Suprapubic skin (tissue), 4 donors: ENCODE measurements around the gene C2CD5. TPM values are rescaled to one million over a fixed set of nuclear protein-coding genes. Genes with fewer than 3 reads are reported as not detected.
A peak's percentile ranks its signal among the peaks of the same experiment; 100 is the strongest.

Experiments
- DNase-seq, 2 donors: peaks; one replicate each; pipeline ENCODE4 v3.0.0-alpha.2; 2019; ENCODE audit warnings: low spot score in 2 of 2
- H3K27ac ChIP-seq: fragments of 200-600 bp; sonication (generic); one replicate; pipeline ENCODE4 v1.5.1; 2019
- H3K27me3 ChIP-seq: fragments of 200-600 bp; sonication (generic); one replicate; pipeline ENCODE4 v1.5.1; 2019
- H3K36me3 ChIP-seq: fragments of 200-600 bp; sonication (generic); one replicate; pipeline ENCODE4 v1.5.1; 2019
- H3K4me1 ChIP-seq: fragments of 200-600 bp; sonication (generic); one replicate; pipeline ENCODE4 v1.5.1; 2019
- H3K4me3 ChIP-seq: fragments of 200-600 bp; sonication (generic); one replicate; pipeline ENCODE4 v1.5.1; 2019; ENCODE audit warnings: mild to moderate bottlenecking
- H3K9me3 ChIP-seq: fragments of 200-600 bp; sonication (generic); one replicate; pipeline ENCODE4 v1.5.1; 2019
- EP300 ChIP-seq: sonication (generic); formaldehyde crosslinking; IDR thresholded peaks from one replicate; pipeline ENCODE4 v1.6.1; 2017; ENCODE audit warnings: antibody characterized with exemption
- POLR2A ChIP-seq, 2 donors: fragments of 450-650 bp; IDR thresholded peaks; one replicate each; pipeline ENCODE4 v1.6.1; 2017; ENCODE audit warnings: antibody characterized with exemption in 2 of 2, mild to moderate bottlenecking in 2 of 2, moderate library complexity in 2 of 2
- POLR2AphosphoS5 ChIP-seq, 3 donors: sonication (generic); formaldehyde crosslinking; IDR thresholded peaks; one replicate each; pipeline ENCODE4 v1.6.1; 2017; ENCODE audit warnings: antibody characterized with exemption in 3 of 3
- WGBS: methylation state at CpG from one replicate; pipeline ENCODE4 v1.1.5; 2018; 5-methylcytosine and 5-hydroxymethylcytosine counted together
- total RNA-seq, 4 donors: library from RNA; depleted of rRNA; stranded (reverse); fragments of >200 nt; gene quantifications; one replicate each; pipeline ENCODE4 v1.1.0, GENCODE V29; 2016
- TF ChIP-seq, protein P1 (sequence below), 2 donors: fragments of 200-600 bp in 1 of 2; fragments of 450-650 bp in 1 of 2; sonication (generic) in 1 of 2; IDR thresholded peaks; one replicate each; pipeline ENCODE4 v1.5.1; 2016 to 2019; ENCODE audit warnings: antibody characterized with exemption in 2 of 2, mild to moderate bottlenecking in 1 of 2, moderate library complexity in 1 of 2

C2CD5 gene
- total RNA-seq, 4 donors from 2014 or later = 23.1 to 39.2 (median 27.7) TPM

GRCh38 chr12:22473212-22473611 is 71.1 kb downstream of the C2CD5 start:
- H3K4me3 ChIP-seq = no peak overlapping the region
- 85% methylated on average over 5 of the region's 5 CpGs for WGBS
- H3K36me3 ChIP-seq = peaks cover 53% of the 10 kb centered on the region
- no peaks in the 10 kb centered on the region for H3K27me3 ChIP-seq
- no peaks in the 10 kb centered on the region for H3K4me1 ChIP-seq
- DNase-seq = no peak
- no peak for TF ChIP-seq EP300
- no peak for TF ChIP-seq POLR2AphosphoS5 (IDR thresholded peaks at IDR 0.05)
- TF ChIP-seq, protein P1, sequence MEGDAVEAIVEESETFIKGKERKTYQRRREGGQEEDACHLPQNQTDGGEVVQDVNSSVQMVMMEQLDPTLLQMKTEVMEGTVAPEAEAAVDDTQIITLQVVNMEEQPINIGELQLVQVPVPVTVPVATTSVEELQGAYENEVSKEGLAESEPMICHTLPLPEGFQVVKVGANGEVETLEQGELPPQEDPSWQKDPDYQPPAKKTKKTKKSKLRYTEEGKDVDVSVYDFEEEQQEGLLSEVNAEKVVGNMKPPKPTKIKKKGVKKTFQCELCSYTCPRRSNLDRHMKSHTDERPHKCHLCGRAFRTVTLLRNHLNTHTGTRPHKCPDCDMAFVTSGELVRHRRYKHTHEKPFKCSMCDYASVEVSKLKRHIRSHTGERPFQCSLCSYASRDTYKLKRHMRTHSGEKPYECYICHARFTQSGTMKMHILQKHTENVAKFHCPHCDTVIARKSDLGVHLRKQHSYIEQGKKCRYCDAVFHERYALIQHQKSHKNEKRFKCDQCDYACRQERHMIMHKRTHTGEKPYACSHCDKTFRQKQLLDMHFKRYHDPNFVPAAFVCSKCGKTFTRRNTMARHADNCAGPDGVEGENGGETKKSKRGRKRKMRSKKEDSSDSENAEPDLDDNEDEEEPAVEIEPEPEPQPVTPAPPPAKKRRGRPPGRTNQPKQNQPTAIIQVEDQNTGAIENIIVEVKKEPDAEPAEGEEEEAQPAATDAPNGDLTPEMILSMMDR (IDR thresholded peaks at IDR 0.05) = no peak
- TF ChIP-seq POLR2A (IDR thresholded peaks at IDR 0.05) = no peak
- no peak overlapping the region for H3K27ac ChIP-seq
- no peaks in the 10 kb centered on the region for H3K9me3 ChIP-seq

DNA sequence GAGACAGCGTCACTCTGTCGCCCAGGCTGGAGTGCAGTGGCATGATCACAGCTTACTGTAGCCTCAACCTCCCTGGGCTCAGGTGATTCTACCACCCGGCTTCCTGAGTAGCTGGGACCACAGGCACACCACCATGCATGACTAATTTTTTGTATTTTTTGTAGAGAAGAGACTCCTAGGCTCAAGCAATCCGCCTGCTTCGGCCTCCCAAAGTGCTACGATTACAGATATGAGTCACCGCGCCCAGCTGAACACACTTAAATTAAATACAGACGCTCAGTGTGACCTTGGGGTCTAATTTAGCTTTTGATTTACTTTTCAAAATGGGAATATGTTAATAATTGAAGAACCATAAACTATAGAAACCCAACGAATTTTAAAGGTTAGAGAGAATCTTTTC is 77.2 kb downstream of the C2CD5 start:
- H3K4me1 ChIP-seq = no peaks in the 10 kb centered on the region
- H3K4me3 ChIP-seq = no peak overlapping the region
- H3K36me3 ChIP-seq = peaks cover 37% of the 10 kb centered on the region
- no peaks in the 10 kb centered on the region for H3K9me3 ChIP-seq
- TF ChIP-seq EP300 (no peak), POLR2AphosphoS5 (IDR thresholded peaks at IDR 0.05) (no peak), POLR2A (IDR thresholded peaks at IDR 0.05) (no peak)
- TF ChIP-seq, protein P1 (IDR thresholded peaks at IDR 0.05) = no peak
- DNase-seq = no peak
- 90% methylated on average over 10 of the region's 10 CpGs for WGBS
- H3K27ac ChIP-seq = no peak overlapping the region
- H3K27me3 ChIP-seq = no peaks in the 10 kb centered on the region

- Histone ChIP-seq H3K27ac (no peak overlapping the region), H3K9me3 (no peaks in the 10 kb centered on the region), H3K36me3 (peaks cover 8% of the 10 kb centered on the region), H3K4me3 (no peak overlapping the region), H3K27me3 (no peaks in the 10 kb centered on the region), H3K4me1 (no peaks in the 10 kb centered on the region)
- no peak for DNase-seq
- TF ChIP-seq, protein P1 (IDR thresholded peaks at IDR 0.05) = no peak
- TF ChIP-seq POLR2A (IDR thresholded peaks at IDR 0.05) = no peak
- no peak for TF ChIP-seq POLR2AphosphoS5 (IDR thresholded peaks at IDR 0.05)
- no peak for TF ChIP-seq EP300
- WGBS = 95% methylated on average over 2 of the region's 2 CpGs
Observed at GRCh38 chr12:22463306-22463705, 81.0 kb downstream of the C2CD5 start.

DNA sequence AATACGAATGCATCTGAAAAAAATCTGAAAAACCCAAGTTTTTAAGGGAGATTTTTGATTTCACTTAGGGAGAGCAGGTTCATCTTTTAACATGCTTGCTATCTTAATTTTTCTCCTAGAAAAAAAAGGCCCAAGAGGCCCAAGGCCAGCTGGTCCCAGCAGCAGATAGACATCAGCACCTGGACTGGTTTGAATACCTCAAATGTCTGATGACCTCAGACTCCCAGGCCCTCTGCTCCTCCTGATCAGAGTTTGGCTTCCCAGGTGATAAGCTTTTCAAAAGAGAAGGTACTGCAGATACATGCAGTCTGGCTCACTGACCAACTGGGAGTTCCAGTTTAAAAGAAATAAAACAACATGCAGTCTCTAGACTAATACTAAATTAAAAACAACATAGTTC is 82.6 kb downstream of the C2CD5 start:
- Histone ChIP-seq H3K9me3 (no peaks in the 10 kb centered on the region), H3K4me3 (no peak overlapping the region), H3K4me1 (no peaks in the 10 kb centered on the region), H3K27me3 (no peaks in the 10 kb centered on the region), H3K27ac (no peak overlapping the region), H3K36me3 (no peaks in the 10 kb centered on the region)
- 90% methylated on average over 1 of the region's 1 CpG for WGBS
- no peak for DNase-seq
- TF ChIP-seq POLR2AphosphoS5 (IDR thresholded peaks at IDR 0.05) (no peak), EP300 (no peak), POLR2A (IDR thresholded peaks at IDR 0.05) (no peak)
- TF ChIP-seq, protein P1 (IDR thresholded peaks at IDR 0.05) = no peak

- no peak for DNase-seq
- H3K4me1 ChIP-seq = no peaks in the 10 kb centered on the region
- no peak overlapping the region for H3K4me3 ChIP-seq
- H3K27me3 ChIP-seq = no peaks in the 10 kb centered on the region
- no peaks in the 10 kb centered on the region for H3K9me3 ChIP-seq
- no peaks in the 10 kb centered on the region for H3K36me3 ChIP-seq
- no peak for TF ChIP-seq POLR2A (IDR thresholded peaks at IDR 0.05)
- no peak for TF ChIP-seq EP300
- no peak for TF ChIP-seq POLR2AphosphoS5 (IDR thresholded peaks at IDR 0.05)
- TF ChIP-seq, protein P1 (IDR thresholded peaks at IDR 0.05) = peak; percentile 16 to 43
- 30% methylated on average over 3 of the region's 3 CpGs for WGBS
- H3K27ac ChIP-seq = no peak overlapping the region
Observed at GRCh38 chr12:22459838-22460490, 84.4 kb downstream of the C2CD5 start.
